GM18858 (cell line): Measurements from ENCODE around the gene SYF2.
"Not testable (repeated sequence)": the region's sequence is repeated elsewhere in the genome, so short reads cannot be mapped to it uniquely, and the experiment has no call there.

Experiments
- ATAC-seq: cut with Tn5 transposase; IDR thresholded peaks from one replicate; pipeline ENCODE4 v1.9.1; 2021; ENCODE audit not compliant: unreplicated experiment

SYF2 gene

DNA sequence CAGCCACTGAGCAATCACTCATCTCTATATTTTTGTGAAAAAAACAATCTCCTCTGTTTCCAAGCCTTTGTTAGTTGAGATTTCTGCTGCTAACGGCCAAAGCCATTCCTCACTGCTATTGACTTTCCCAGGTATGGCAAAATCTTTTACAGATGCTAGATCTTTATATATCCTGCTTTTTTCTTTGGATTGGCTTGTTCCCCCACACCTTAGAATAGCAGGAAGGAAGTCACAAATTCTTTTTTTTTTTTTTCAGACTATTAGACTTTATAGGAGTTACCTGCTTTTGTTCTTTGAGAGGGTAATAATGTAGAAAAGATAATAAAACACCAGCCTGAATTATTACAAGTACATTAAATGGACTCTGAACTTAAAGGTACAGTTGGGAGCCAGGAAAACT is 24.2 kb downstream of the SYF2 start:
- ATAC-seq = no peak

DNA sequence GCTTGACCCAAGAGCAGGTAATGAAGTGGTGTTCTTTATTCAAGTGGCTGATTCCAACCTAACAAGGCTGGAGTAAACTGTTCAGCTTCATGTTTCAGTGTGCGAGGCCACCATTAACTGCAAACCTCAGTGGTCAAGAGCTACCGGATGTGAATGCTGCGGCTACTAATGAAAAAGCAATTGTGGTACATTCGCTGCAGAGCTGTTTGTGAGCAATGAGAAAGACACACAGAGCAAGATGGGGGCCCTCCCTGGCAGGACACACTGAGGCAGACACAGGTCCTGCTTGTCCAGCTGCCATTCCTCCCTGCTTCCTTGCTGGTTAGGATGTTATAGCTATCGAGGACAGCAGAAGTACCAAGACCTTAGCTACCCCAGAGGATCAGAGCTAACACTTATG is 26.1 kb downstream of the SYF2 start:
- ATAC-seq = no peak

DNA sequence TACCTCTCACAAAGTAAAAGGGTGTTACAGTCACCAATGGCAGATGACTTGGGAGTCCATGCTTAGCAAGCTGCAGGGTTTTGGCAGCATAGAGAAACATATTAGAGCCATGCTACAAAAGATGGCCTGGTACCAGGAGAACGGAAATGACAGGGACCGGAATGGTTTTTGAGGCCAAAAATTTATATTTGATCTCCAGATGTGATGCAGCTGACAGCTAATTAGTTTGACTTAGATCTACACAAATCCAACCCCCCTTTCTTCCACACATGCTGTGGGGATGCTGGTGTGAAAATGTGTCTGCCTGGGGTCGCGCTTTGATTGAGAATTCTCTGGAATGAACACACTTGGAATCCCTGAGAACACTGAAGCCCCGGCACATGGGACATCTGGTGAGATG is 26.5 kb downstream of the SYF2 start:
- ATAC-seq = no peak

DNA sequence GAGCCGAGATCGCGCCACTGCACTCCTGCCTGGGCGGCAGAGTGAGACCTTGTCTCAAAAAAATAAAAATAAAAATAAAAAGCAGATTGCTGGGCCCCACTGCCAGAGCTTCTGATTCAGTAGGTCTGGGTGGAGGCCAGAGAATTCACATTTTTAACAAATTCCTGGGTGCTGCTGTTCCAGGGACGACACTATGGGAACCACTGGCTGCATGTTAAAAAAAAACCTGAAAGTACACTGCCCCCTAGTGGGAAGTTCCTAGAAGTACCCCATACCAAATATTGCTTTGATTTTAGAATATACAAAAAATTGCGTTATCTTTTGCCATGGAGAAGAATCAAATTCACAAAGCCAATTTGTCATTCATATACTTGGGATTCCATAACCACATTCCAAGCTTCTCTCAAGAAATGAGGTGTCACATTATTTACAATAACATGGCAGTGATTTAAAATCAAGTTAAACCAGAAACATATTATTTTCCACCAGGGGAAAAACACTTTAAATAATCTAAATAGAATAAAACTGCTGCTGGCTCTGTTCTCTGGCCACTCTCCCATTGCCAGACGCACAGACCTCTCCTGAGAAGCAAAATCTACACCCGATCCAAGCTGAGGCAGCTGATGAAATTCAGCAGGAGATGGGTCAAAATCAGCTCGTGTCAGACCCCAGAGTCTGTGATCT is 27.4 kb downstream of the SYF2 start:
- ATAC-seq = no peak

DNA sequence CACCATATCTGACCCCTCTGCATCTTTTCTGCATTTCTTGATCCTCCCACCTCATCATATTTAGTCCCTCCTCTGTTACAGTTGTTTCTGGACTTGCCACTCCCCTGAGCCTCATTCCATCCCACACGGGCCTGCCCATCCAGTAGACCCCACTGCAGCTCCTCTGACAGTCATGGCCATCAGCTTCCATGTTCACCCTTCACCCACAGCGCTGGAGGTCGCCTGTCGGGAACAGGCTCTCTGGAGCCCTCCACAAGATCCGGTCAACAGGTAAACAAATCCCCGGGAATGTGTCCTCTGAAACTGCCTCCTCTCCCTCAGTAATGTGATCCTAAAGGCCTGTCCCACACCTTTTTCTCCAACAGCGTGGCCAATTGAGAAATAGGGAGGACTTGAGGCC is 31.3 kb downstream of the SYF2 start:
- no peak for ATAC-seq

DNA sequence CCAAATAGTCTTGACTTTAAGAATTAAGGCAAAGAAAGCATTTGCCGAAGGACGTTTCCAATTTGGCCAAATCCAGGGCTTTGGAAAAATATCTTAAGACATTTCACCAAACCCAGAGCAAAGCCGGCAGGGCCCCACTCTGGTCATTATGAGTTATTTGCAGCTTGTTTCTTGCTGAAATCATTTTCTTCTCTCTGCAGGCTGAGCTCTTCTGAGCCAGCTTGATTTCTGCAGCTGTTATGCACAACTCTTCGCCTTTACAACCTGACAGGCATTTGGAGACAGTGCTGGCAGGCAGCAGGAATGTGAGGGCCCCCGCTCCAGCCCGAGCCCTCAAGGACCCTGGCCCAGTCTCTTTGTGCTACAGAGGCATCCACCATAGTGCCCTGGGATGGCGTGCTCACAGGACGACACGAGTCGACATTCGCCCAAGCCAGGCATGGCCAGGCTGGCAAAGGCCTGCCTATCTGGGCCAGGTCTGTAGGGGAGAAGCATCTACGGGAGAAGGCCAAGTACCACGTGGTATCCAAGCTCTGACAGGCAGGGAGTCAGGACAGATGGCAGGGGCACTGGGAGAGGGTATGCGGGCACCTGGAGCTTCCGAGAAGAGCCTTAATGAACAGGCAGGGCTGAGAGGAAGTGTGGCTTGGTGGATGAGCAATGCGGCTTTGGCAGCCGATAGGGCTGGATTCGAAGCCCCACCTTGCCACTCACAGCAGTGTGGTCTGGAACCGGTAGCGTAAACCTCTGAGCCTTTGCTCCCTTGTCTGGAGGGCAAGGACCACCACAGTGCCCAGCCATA is 32.3 kb downstream of the SYF2 start:
- no peak for ATAC-seq

DNA sequence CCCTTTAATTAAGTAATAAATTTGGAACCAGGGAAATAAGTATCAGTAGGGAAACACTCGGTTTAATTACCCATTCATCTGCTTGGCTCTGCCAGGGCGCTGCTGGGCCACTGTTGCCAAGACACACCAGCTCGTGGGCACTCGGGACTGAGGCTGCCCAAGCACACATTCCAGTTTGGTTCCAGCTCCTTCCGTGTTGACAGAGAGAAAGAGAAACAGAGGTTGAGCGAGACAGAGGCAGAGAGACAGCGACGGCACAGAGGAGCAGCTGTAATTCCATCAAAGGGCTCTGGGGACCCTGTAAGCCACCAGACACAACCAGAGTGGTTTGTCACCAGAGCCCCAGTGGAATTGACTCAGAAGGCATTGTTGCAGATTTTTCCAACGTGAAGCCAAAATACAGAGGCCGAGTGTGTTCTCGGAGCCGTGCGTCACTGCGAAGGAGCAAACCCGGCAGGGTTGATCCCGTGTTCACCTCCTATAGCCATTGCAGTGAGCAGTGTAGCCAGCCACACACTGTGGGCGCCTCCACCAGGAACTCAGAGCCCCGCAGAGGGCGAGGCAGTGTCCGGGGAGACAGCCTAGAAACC is 33.5 kb downstream of the SYF2 start:
- ATAC-seq = no peak

DNA sequence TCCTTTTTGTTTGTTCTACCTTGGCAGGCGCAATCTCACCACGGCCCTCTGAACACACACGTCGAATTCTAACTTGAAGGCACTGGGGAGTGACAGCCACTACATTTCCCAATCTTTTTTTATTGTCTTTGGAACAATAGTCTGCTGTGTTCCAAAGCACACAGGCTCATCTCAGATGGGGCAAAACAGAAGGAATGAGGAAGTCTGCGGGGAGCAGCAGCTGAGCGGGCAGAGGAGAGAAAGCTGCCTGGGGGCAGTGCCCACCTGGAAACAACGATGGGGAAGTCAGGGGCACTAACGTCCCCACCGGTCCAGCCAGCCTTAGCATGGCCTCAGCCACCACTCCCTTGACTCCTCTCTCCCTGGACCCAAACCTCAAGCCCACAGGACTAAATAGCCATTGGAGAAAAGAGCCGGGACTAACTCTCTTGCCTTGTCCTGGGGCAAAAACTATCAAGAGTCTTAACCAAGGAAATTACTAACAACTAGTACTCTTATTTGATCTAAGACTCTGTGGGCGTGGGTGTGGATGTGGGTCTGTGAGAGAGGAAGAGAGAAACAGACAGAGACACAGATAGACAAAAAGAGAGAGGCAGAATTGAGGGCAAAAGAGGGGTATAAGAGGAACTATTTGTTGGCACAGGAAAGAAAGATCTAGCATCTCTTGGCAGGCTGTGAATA is 34.2 kb downstream of the SYF2 start:
- ATAC-seq = no peak

DNA sequence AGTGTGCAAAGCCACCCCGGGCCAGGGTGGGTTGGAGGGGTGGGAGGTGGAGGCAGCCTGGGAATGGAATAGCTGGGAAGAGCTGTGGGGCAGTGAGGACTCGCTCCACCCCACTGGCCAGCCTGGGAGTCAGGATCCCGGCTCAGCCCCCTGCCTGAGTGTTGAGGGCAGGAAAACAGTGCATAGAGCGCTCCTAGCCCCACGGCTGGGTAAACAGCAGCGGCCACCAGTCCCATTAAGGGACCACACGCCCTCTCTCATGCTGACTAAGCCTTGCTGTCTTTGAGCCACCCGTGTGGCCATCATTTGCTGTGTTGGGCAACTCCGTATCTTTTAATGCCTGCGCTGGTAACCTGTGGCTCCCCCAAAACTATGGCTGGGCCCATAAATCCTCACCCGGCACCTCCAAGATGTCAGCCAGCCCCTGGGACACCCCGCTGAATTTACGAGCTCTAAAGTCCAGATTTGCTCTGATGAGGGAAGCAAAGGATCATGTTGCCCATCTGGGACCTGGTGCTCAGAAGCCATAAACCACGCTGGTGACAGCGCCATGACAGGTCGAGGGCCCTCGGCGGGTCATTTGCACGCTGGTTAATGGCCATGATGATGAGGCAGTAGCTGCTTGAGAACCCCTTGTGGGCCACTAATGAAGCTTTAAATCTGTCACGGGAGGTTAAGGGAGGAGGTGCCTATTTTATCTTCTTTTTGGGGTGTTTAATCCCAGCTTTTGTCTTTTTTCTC is 34.9 kb downstream of the SYF2 start:
- no peak for ATAC-seq

DNA sequence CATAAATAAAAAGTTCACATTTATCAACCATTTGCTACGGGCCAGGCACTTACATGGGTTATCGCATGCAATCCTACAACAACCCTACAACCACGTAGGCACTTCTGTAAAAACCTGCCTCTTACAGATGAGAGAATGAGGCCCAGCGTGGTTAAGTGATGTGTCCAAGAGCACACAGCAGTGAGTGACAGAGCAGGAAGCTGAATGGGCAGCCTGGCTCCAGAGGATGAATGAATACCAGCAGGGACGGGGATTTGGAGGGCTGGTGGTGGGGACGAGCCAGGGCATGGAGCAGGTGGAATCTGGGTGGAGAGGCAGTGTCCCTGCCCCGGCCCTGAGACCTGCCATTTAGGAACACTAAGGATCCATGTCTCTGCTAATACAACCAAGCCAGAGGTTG is 35.5 kb downstream of the SYF2 start:
- ATAC-seq = no peak

DNA sequence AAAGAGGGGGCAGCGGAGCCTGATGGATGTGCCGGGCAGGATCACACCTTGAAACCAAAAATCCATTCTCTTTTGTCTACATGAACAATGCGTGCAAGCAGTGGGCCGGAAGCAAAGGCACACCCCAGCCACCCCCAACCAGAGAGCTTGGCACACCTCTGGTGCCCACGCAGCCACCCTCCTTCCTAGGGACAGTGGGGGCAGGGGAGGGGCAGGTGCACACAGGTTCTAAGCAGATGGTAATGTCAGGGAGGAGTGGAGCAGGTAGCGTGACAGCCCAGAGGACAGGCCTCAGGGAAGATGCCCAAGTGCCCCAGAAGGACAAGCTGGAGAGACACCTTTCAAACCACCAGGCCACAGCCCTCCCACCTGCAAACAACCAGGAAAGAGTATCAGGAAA is 36.5 kb downstream of the SYF2 start:
- no peak for ATAC-seq

DNA sequence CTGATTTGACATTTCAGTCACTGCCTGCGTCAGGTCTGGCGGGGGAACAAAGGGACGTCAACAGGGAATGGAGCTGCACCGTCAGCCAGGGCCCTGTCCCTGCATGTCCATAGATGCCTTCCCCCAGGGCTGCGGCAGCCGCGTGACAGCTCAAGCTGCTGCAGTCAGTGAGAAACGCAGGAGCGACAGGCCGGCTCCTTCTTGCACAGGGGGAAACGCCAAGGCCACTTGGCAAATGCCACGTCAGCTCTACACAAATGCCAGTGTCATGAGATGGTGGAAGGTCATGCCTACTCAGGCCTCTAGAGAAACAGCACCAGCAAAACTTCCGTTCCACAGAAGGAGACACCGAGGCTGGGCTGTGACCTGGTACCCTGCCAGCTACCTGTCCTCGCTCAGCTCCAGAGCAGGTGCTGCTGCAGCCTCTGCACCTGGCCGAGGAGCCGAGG is 37.7 kb downstream of the SYF2 start:
- no peak for ATAC-seq

DNA sequence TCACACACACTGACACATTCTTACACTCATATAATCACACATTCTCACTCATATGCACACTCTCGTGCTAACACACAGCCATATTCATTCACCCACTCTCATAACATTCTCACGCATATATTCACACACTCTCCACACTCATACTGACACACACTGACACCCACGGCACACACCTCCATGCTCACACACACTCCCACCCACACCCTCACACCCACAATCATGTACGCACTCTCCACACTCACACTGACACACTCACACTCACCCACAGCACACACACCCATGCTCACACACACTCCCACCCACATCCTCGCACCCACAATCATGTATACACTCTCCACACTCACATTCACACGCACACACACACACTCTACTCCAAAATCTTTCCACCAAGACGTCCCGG is 38.2 kb downstream of the SYF2 start:
- ATAC-seq = no peak

DNA sequence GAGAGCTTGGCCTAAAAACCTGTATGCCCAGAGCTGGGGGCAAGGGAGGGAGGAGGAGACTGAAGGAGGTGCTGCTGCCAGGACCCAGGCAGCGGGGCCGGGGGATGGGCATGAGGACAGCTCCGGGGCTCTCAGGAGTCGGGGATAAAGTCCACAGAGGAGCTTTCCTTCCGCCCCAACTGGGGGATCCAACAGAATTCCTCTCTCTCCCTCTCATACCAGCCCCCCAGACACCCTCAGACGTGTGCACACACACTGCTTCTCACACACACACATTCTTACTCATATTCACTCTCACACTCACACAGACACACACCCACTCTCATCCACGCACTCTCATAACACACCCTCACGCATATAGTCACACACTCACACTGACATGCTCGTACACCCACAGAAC is 39.1 kb downstream of the SYF2 start:
- ATAC-seq = no peak

DNA sequence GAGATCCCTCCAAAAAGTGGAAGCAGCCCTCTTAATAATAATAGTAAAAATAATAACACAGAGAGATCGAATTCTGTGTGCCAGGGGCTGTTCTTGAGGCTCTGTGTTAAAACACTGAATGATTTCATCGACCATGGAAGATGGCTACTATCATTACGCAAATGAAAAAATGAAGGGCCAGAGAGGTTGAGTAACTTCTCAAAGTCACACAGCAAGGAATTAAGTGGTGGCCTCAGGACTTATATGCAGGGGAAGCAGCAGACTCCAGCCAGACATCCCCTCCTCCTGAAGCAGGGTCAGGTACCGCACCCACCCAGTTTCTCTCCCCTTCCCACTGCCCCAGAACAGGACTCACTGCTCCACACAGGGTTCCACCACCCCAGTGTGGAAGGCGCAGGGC is 40.1 kb downstream of the SYF2 start:
- no peak for ATAC-seq

DNA sequence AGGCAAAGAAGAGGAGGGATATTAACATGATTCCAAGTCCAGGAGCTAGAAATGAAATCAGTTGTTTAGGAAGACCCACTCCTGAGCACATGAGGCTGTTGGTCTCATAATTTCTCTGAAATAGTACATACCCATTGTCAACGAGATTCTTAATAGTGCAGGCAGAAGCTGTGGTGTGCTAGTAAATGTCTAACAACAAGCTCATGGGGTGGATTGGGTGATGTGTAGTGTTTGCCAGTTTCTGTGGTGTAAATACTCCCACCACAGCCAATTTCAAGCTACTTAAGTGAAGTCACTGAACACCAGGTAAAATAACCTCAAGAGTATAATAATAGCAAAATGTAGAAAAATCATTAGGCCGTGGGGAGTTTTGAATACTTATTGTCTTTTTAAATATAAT is 42.0 kb downstream of the SYF2 start:
- no peak for ATAC-seq

DNA sequence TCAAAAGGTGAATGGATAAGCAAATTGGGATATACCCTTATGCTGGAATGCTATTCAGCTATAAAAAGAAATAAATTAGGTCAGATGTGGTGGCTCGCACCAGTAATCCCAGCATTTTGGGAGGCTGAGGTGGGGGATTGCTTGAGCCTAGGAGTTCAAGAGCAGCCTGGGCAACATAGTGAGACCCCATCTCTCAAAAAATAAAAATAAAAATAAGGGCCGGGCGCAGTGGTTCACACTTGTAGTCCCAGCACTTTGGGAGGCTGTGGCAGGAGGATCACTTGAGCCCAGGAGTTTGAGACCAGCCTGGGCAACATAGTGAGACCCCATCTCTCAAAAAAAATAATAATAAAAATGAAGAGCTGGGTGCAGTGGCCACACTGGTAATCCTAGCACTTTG is 44.4 kb downstream of the SYF2 start:
- not testable (repeated sequence) for ATAC-seq

DNA sequence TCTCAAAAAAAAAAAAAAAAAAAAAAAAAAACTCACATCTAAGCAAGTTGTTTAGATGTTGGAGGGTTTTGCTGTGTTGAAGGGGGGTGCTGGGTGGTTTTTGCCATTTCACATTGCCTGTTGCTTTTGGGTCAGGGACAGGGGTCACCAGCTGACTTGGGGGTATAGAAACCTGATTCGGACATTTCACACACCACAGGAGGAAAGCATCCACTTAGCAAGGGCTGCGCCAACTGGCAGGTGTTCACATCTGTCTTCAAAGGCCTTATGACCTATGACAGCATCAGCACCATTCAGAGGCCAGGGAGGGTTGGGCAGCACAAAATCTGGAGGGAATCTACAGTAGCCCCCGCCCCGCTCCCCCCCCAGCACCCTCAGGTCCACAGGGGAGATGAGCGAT is 45.2 kb downstream of the SYF2 start:
- no peak for ATAC-seq

DNA sequence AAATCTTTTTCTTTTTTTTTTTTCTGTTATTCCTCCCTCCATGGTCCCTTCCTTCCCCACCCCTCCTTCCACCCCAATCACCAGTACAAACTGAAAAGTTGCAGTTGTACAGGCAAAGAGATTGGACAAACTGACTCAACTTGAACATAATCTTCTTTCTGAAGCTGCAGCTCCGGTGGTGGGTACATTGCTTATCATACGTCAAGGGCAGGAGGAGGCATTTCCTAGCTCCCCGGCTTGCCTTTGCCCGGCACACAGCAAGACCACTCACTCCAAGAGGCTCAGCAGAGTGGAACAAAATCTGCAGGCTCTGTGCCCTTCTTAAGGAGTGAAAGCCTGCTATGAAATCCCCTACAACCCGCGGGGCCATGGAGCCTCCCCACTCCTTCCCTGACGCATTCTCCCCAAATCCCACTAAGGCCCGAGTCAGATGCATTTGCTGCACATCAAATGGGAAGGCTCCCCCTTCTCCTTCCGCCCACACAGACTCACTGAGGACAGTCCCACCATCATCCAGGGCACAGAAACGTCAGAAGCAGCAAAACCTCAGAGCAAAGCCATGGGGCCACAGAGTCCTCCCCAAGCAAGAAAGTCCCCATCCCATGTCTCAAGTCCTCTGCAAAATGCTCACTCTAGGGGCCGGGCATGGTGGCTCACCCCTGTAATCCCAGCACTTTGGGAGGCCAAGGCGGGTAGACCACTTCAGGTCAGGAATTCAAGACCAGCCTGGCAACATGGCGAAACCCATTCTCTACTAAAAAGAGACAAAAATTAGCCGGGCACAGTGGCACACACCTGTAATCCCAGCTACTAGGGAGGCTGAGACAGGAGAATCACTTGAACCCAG is 45.9 kb downstream of the SYF2 start:
- ATAC-seq = no peak
